Gastroesophageal sphincter (tissue), 3 donors: Measurements from ENCODE around the gene SERPINB5.

ENCODE experiments used
- EP300 ChIP-seq: sonication (generic); formaldehyde crosslinking; IDR thresholded peaks from one replicate; pipeline ENCODE4 v1.6.1; 2017; ENCODE audit warnings: antibody characterized with exemption, mild to moderate bottlenecking
- POLR2A ChIP-seq, 2 donors: fragments of 450-650 bp; IDR thresholded peaks; one replicate each; pipeline ENCODE4 v1.6.1; 2017; ENCODE audit warnings: antibody characterized with exemption in 2 of 2, mild to moderate bottlenecking in 2 of 2, moderate library complexity in 1 of 2
- POLR2AphosphoS5 ChIP-seq: sonication (generic); formaldehyde crosslinking; IDR thresholded peaks from one replicate; pipeline ENCODE4 v1.6.1; 2017; ENCODE audit warnings: antibody characterized with exemption
- TF ChIP-seq, protein P1 (sequence below), 4 experiments: fragments of 200-600 bp in 2 of 4; fragments of 450-650 bp in 2 of 4; sonication (generic) in 1 of 4; IDR thresholded peaks; one replicate each; pipeline ENCODE4 v1.5.1; 2017 to 2019; ENCODE audit warnings: antibody characterized with exemption in 4 of 4, mild to moderate bottlenecking in 2 of 4, moderate library complexity in 2 of 4

DNA sequence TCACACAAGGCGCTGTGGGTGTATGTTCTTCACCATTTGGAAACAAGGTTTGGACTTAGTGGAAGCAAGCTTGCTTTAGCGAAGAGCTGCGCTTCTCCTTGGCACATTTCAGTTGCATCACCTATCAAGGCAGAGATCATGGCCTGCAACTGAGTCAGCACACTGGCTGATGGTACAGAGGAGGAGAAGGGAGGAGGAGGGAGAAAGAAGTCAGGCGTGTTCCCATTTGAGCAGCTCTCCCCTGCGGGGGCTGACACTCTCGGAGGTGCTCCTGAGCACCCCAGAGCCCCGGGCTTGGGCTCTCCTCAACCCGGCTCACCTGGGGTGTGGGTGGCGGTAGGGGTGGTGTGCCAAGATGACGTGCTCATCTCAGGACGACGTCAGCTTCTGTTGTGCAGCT is 6.0 kb upstream of the SERPINB5 start:
- TF ChIP-seq, protein P1, sequence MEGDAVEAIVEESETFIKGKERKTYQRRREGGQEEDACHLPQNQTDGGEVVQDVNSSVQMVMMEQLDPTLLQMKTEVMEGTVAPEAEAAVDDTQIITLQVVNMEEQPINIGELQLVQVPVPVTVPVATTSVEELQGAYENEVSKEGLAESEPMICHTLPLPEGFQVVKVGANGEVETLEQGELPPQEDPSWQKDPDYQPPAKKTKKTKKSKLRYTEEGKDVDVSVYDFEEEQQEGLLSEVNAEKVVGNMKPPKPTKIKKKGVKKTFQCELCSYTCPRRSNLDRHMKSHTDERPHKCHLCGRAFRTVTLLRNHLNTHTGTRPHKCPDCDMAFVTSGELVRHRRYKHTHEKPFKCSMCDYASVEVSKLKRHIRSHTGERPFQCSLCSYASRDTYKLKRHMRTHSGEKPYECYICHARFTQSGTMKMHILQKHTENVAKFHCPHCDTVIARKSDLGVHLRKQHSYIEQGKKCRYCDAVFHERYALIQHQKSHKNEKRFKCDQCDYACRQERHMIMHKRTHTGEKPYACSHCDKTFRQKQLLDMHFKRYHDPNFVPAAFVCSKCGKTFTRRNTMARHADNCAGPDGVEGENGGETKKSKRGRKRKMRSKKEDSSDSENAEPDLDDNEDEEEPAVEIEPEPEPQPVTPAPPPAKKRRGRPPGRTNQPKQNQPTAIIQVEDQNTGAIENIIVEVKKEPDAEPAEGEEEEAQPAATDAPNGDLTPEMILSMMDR (IDR thresholded peaks at IDR 0.05), result no peak
- TF ChIP-seq EP300, result no peak
- no peak for TF ChIP-seq POLR2A (IDR thresholded peaks at IDR 0.05)
- no peak for TF ChIP-seq POLR2AphosphoS5
